HepG2 (cell line): Measurements from ENCODE around the gene MXRA8. TPM values are rescaled to one million over a fixed set of nuclear protein-coding genes. Genes with fewer than 3 reads are reported as not detected.
A peak's percentile ranks its signal among the peaks of the same experiment; 100 is the strongest.

ENCODE experiments used
- ATAC-seq: fragments of 200-7000 bp; cut with Tn5 transposase; 3 replicates; pipeline ENCODE4 v1.9.1; 2020; ENCODE audit warnings: mild to moderate bottlenecking, moderate library complexity
- BruUV-seq: library from RNA; stranded (reverse); fragments of 400-500 nt; replicated peaks from 2 replicates; lab custom pipeline; 2021; lab: Mats Ljungman, UMichigan
- CTCF ChIA-PET: fragments of 300-600 bp; formaldehyde crosslinking; extraction: SDS; loops from one replicate; lab custom pipeline; 2021; ENCODE audit warnings: low total read pairs, inconsistent platforms, low intra/inter-chr PET ratio; lab: Yijun Ruan, JAX
- POLR2A ChIA-PET: fragments of 350-600 bp; sonication (Branson Sonifier 250); formaldehyde crosslinking; loops from one replicate; lab custom pipeline; 2020; ENCODE audit warnings: antibody characterized with exemption, inconsistent platforms; lab: Yijun Ruan, JAX
- DNase-seq: peaks from one replicate; pipeline ENCODE4 v3.0.0-alpha.2; 2015; ENCODE audit warnings: low spot score
- FAIRE-seq: peaks from 3 replicates; lab custom pipeline; 2011; peaks lifted over from hg19 to GRCh38; lab: Jason Lieb, UNC
- H2AFZ ChIP-seq: one replicate; pipeline ENCODE4 v1.6.1; 2011; ENCODE audit warnings: low read length, inconsistent platforms
- H3K27ac ChIP-seq: fragments of 300-600 bp; 3 replicates; pipeline ENCODE4 v1.8.0; 2011; ENCODE audit warnings: mixed run types, mild to moderate bottlenecking, mixed read lengths, low read length, inconsistent platforms; ENCODE audit not compliant: insufficient read depth; ENCODE audit errors: extremely low read length
- H3K27me3 ChIP-seq, 2 experiments: fragments of 200-600 bp in 1 of 2; 2 replicates in 1 of 2; 3 replicates in 1 of 2; pipeline versions ENCODE4 v1.6.0 to v1.8.0; 2011; ENCODE audit warnings: low read length in 2 of 2, mild to moderate bottlenecking in 2 of 2, moderate library complexity in 2 of 2, inconsistent platforms in 1 of 2; ENCODE audit not compliant: insufficient read depth in 2 of 2, control insufficient read depth in 1 of 2
- H3K36me3 ChIP-seq, 2 experiments: fragments of 200-600 bp in 1 of 2; replicated peaks in 1 of 2; 2 replicates in 1 of 2; 3 replicates in 1 of 2; pipeline versions ENCODE4 v1.5.1 to v1.8.0; 2011; ENCODE audit warnings: low read length in 2 of 2, inconsistent platforms in 1 of 2; ENCODE audit not compliant: insufficient read depth in 2 of 2, control insufficient read depth in 1 of 2
- H3K4me1 ChIP-seq: 2 replicates; pipeline ENCODE4 v1.5.1; 2012; ENCODE audit warnings: low read length, inconsistent platforms; ENCODE audit not compliant: insufficient read depth
- H3K4me2 ChIP-seq: 2 replicates; pipeline ENCODE4 v1.6.0; 2011; ENCODE audit warnings: low read depth, low read length, inconsistent platforms
- H3K4me3 ChIP-seq, 3 experiments: fragments of 200-600 bp in 1 of 3; sonication (generic), shearing (Covaris generic) in 1 of 3; replicated peaks in 1 of 3; 2 replicates each; pipeline ENCODE4 v1.5.1; 2011 to 2016; ENCODE audit warnings: low read length in 3 of 3, inconsistent platforms in 2 of 3, low read depth in 2 of 3, mild to moderate bottlenecking in 2 of 3, control low read depth in 1 of 3, mixed read lengths in 1 of 3; ENCODE audit not compliant: insufficient read depth in 1 of 3
- H3K79me2 ChIP-seq: one replicate; pipeline ENCODE4 v1.6.1; 2011; ENCODE audit warnings: low read length, inconsistent platforms; ENCODE audit not compliant: insufficient read depth
- H3K9ac ChIP-seq: 2 replicates; pipeline ENCODE4 v1.6.0; 2011; ENCODE audit warnings: mild to moderate bottlenecking, low read depth, low read length, inconsistent platforms; ENCODE audit not compliant: insufficient read depth
- H3K9me3 ChIP-seq: 2 replicates; pipeline ENCODE4 v1.5.1; 2012; ENCODE audit warnings: mild to moderate bottlenecking, low read length
- H4K20me1 ChIP-seq: 2 replicates; pipeline ENCODE4 v1.6.0; 2011; ENCODE audit warnings: inconsistent platforms, mild to moderate bottlenecking, low read length, moderate library complexity; ENCODE audit not compliant: insufficient read depth
- AKNA ChIP-seq: sonication (generic); formaldehyde crosslinking; IDR thresholded peaks from 2 replicates; pipeline ENCODE4 v1.4.0; 2020; ENCODE audit warnings: missing genetic modification reagents, borderline replicate concordance
- DR1 ChIP-seq: sonication (generic); formaldehyde crosslinking; IDR thresholded peaks from 2 replicates; pipeline ENCODE4 v1.8.0; 2021; ENCODE audit warnings: mild to moderate bottlenecking, missing genetic modification reagents, inconsistent platforms
- GTF2F1 ChIP-seq: fragments of 150-350 bp; IDR thresholded peaks from 2 replicates; pipeline ENCODE4 v1.6.1; 2014; ENCODE audit warnings: low read length
- NFIC ChIP-seq: IDR thresholded peaks from 2 replicates; pipeline ENCODE4 v1.6.1; 2012; ENCODE audit warnings: mild to moderate bottlenecking, low read length, inconsistent platforms
- SP5 ChIP-seq: IDR thresholded peaks from 2 replicates; pipeline ENCODE4 v1.6.1; 2016; ENCODE audit warnings: low read depth, borderline replicate concordance
- TERF1 ChIP-seq: sonication (generic); formaldehyde crosslinking; IDR thresholded peaks from 2 replicates; pipeline ENCODE4 v1.8.0; 2022; ENCODE audit warnings: mild to moderate bottlenecking, missing genetic modification reagents, moderate library complexity
- THAP8 ChIP-seq: sonication (generic); formaldehyde crosslinking; IDR thresholded peaks from 2 replicates; pipeline ENCODE4 v1.5.1; 2020; ENCODE audit warnings: missing genetic modification reagents, mild to moderate bottlenecking, borderline replicate concordance
- ZBTB38 ChIP-seq: sonication (generic); formaldehyde crosslinking; IDR thresholded peaks from 2 replicates; pipeline ENCODE4 v1.5.1; 2020; ENCODE audit warnings: mild to moderate bottlenecking, missing genetic modification reagents
- ZFP91 ChIP-seq: sonication (generic); formaldehyde crosslinking; IDR thresholded peaks from 2 replicates; pipeline ENCODE4 v1.9.0; 2022; ENCODE audit warnings: missing genetic modification reagents, mild to moderate bottlenecking, borderline replicate concordance
- ZNF432 ChIP-seq: sonication (generic); formaldehyde crosslinking; IDR thresholded peaks from 2 replicates; pipeline ENCODE4 v1.5.0; 2020; ENCODE audit warnings: missing genetic modification reagents, mild to moderate bottlenecking, borderline replicate concordance
- ZNF558 ChIP-seq: sonication (generic); formaldehyde crosslinking; IDR thresholded peaks from 2 replicates; pipeline ENCODE4 v1.9.0; 2022; ENCODE audit warnings: mild to moderate bottlenecking, missing genetic modification reagents, borderline replicate concordance
- WGBS: methylation state at CpG from one replicate; pipeline ENCODE4 v1.1.6; 2017; ENCODE audit warnings: low lambda C conversion rate; 5-methylcytosine and 5-hydroxymethylcytosine counted together
- in situ Hi-C: cut with HindIII; loops from 2 replicates; pipeline ENCODE4 v1.10.0; 2017; ENCODE audit warnings: low pct_unique_long_range_greater_than_20kb; ENCODE audit not compliant: extremely low pct_ligation_motif_present
- intact Hi-C: fragments of 100-400 bp; cut with micrococcal nuclease; formaldehyde crosslinking; loops from one replicate; pipeline ENCODE4 v1.10.0; 2022; ENCODE audit not compliant: unreplicated experiment
- polyA plus RNA-seq, 8 experiments: library from polyadenylated mRNA; depleted of rRNA in 3 of 8; stranded (reverse) in 7 of 8; unstranded in 1 of 8; fragments of >200 nt; fragmentation: Illumina TruSeq in 4 of 8; extraction: Trizol in 4 of 8; gene quantifications; 2 replicates each; pipeline versions ENCODE4 v1.2.1 to v1.2.3, GENCODE V29; 2011 to 2016; ENCODE audit warnings: low read depth in 4 of 8, missing spikeins in 1 of 8, mixed read lengths in 1 of 8; ENCODE audit not compliant: insufficient read depth in 1 of 8
- total RNA-seq, 5 experiments: library from RNA; depleted of rRNA; stranded (reverse); fragments of >200 nt; fragmentation: Illumina TruSeq; extraction: Trizol; gene quantifications; 2 replicates each; pipeline ENCODE4 v1.2.3, GENCODE V29; 2016; ENCODE audit warnings: low read depth in 1 of 5

The MXRA8 gene
- total and polyA plus RNA-seq, 2 of the 13 experiments (the other 11 are each of a cell fraction or from before 2014, with no cell fraction given): 19.8 to 44.8 TPM

GRCh38 chr1:1360506-1361169 is 2.3 kb upstream of the MXRA8 start (continued):
- no peak for TF ChIP-seq AKNA (CRISPR knock-in tag)
- no peak for TF ChIP-seq NFIC

GRCh38 chr1:1359664-1360468 is 1.5 kb upstream of the MXRA8 start:
- CTCF ChIA-PET: no interaction called here
- peak; percentile 56 for ATAC-seq
- TF ChIP-seq SP5 (CRISPR knock-in tag) (peak; percentile 89), ZBTB38 (CRISPR knock-in tag) (peak; percentile 59; the same call in 1 of the 2 replicates), TERF1 (CRISPR knock-in tag) (no peak), ZNF432 (CRISPR knock-in tag) (no peak), ZFP91 (CRISPR knock-in tag) (peak; percentile 64; the same call in 1 of the 2 replicates), ZNF558 (CRISPR knock-in tag) (no peak), GTF2F1 (no peak), THAP8 (0 out of 2 replicates have a peak, but pooled peaks have one; percentile 75), DR1 (no peak)

More at GRCh38 chr1:1359664-1360468, 1.5 kb upstream of the MXRA8 start:
- intact Hi-C loops: no loop called here
- in situ Hi-C loops: no loop called here
- FAIRE-seq (no peak), DNase-seq (peak; percentile 50)
- Histone ChIP-seq H3K79me2 (peaks cover 4% of the 10 kb centered on the region), H3K27ac (peak overlapping the region; percentile 88), H3K9me3 (no peaks in the 10 kb centered on the region), H3K4me3 (peak overlapping the region; percentile 69 to 74 (median 71)), H4K20me1 (no peaks in the 10 kb centered on the region), H3K4me2 (peak overlapping the region; percentile 92), H3K36me3 (no peaks in the 10 kb centered on the region), H2AFZ (no peak overlapping the region), H3K4me1 (peaks cover 57% of the 10 kb centered on the region), H3K9ac (peak overlapping the region; percentile 80), H3K27me3 (no peaks in the 10 kb centered on the region)
- WGBS: 6% methylated on average over 14 of the region's 28 CpGs
- POLR2A ChIA-PET: interaction anchor here (1.0 to 4.0 kb wide), 6 partner anchors 8 to 71 kb away, joined by 3 to 38 read pairs (median 14); partner anchors contain the start of genes AURKAIP1, CCNL2 and DVL1
- BruUV-seq: TSS peak; percentile 38
